Loucy (cell line): ENCODE measurements around the gene HOXB9.

Experiments
- CTCF ChIP-seq: fragments of 200-600 bp; sonication (generic); conservative IDR thresholded peaks from 2 replicates; pipeline ENCODE4 v1.5.1; 2014; ENCODE audit warnings: mild to moderate bottlenecking, antibody characterized with exemption, low read length
- EZH2phosphoT487 ChIP-seq: fragments of 200-600 bp; IDR thresholded peaks from 2 replicates; pipeline ENCODE4 v1.6.1; 2018; ENCODE audit warnings: antibody characterized with exemption, mild to moderate bottlenecking, moderate library complexity, borderline replicate concordance

GRCh38 chr17:48608494-48608834, 17.7 kb downstream of the HOXB9 start:
- TF ChIP-seq CTCF (no peak), EZH2phosphoT487 (no peak)
